ENCODE measurements around the gene ATP6V1G2.

The ATP6V1G2 gene

DNA sequence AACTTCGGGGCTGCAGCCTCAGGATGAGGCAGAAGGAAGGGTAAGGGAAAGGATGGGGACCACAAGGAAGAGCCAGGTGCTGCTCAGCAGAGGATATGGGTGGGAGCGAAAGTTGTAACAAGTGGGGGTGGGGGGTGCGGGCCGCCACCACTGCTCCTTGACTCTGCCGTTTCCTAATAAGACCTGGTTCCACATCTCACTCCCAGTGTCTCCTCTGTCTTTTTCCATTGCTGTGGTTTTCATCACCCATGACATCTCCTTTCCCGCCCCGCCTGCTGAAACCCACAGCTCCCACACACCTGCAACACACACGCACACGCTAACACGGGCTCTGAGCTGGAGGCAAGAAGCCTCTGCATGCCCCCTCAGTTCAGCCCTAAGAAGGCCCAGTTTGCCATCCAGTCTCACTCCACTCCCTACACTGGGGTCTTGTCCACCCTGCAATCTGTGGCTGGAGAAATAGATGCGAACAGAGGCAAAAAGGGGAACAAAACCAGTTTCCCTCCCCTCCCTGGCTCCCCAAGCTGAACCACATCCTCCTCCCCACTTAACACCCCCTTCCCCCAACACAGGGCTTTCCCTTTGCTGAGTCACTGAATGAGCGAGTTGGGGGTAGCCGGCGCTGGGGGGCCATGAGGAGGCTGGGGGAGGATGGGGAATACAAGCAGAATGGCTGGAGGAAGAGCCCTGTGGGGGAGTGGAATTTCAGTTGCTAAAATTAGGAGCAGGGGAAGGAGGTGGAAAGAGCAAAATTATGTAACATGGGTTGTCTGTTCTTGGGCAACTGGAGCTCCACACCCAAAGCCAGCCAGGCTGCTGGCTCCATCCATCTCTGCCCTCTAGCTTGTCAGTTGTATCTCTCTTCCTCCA, 12.5 kb upstream of the ATP6V1G2 start:
- Histone ChIP-seq H3K27me3 (ENCODE audit: insufficient read depth, low read length, poor library complexity) (no peaks in the 10 kb centered on the region), H3K4me3 (ENCODE audit: low read depth in 1 of 2, low read length in 2 of 2) (no peak overlapping the region), H3K36me3 (ENCODE audit: insufficient read depth, low read length) (peaks cover 54% of the 10 kb centered on the region), H2AFZ (ENCODE audit: low read depth, low read length) (no peak overlapping the region), H3K4me1 (ENCODE audit: insufficient read depth, low read length) (no peaks in the 10 kb centered on the region; the same call in 1 of the 2 replicates), H3K9ac (ENCODE audit: low read depth, low read length) (no peak overlapping the region), H3K9me3 (ENCODE audit: insufficient read depth, low read length, severe bottlenecking) (no peaks in the 10 kb centered on the region), H4K20me1 (ENCODE audit: insufficient read depth, low read length) (0 out of 2 replicates have a peak, but pooled peaks cover 4% of the 10 kb centered on the region), H3K79me2 (ENCODE audit: insufficient read depth, low read length) (peaks cover 9% of the 10 kb centered on the region), H3K4me2 (ENCODE audit: insufficient read depth, low read length) (no peak overlapping the region), H3K27ac (ENCODE audit: low read length) (no peak overlapping the region)
- peak; percentile 64 for DNase-seq
- peak; percentile 64 for ATAC-seq (ENCODE audit: insufficient read depth, low read depth)
- TF ChIP-seq, protein P1, sequence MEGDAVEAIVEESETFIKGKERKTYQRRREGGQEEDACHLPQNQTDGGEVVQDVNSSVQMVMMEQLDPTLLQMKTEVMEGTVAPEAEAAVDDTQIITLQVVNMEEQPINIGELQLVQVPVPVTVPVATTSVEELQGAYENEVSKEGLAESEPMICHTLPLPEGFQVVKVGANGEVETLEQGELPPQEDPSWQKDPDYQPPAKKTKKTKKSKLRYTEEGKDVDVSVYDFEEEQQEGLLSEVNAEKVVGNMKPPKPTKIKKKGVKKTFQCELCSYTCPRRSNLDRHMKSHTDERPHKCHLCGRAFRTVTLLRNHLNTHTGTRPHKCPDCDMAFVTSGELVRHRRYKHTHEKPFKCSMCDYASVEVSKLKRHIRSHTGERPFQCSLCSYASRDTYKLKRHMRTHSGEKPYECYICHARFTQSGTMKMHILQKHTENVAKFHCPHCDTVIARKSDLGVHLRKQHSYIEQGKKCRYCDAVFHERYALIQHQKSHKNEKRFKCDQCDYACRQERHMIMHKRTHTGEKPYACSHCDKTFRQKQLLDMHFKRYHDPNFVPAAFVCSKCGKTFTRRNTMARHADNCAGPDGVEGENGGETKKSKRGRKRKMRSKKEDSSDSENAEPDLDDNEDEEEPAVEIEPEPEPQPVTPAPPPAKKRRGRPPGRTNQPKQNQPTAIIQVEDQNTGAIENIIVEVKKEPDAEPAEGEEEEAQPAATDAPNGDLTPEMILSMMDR (IDR thresholded peaks at IDR 0.05; ENCODE audit: borderline replicate concordance, extremely low read depth, low read length, poor library complexity, severe bottlenecking): no peak
- no peak for TF ChIP-seq EZH2 (IDR thresholded peaks at IDR 0.05; ENCODE audit: borderline replicate concordance, low read depth, low read length, severe bottlenecking)

DNA sequence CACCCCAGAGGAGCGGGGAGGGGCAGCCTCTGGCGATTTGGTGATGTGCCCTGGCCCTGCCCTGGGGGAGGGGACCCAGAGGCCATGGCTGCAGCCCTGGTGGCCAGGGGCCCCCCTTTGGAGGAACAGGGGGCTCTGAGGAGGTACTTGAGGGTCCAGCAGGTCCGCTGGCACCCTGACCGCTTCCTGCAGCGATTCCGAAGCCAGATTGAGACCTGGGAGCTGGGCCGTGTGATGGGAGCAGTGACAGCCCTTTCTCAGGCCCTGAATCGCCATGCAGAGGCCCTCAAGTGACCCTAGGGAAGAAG, 11.9 kb upstream of the ATP6V1G2 start:
- DNase-seq (no peak), ATAC-seq (ENCODE audit: insufficient read depth, low read depth) (no peak)
- H3K4me3 ChIP-seq (ENCODE audit: low read depth in 1 of 2, low read length in 2 of 2): no peak overlapping the region
- H3K4me1 ChIP-seq (ENCODE audit: insufficient read depth, low read length): no peaks in the 10 kb centered on the region; the same call in 1 of the 2 replicates
- H3K4me2 ChIP-seq (ENCODE audit: insufficient read depth, low read length): no peak overlapping the region
- no peaks in the 10 kb centered on the region for H3K9me3 ChIP-seq (ENCODE audit: insufficient read depth, low read length, severe bottlenecking)
- no peaks in the 10 kb centered on the region for H3K27me3 ChIP-seq (ENCODE audit: insufficient read depth, low read length, poor library complexity)
- peaks cover 54% of the 10 kb centered on the region for H3K36me3 ChIP-seq (ENCODE audit: insufficient read depth, low read length)
- H2AFZ ChIP-seq (ENCODE audit: low read depth, low read length): no peak overlapping the region
- H4K20me1 ChIP-seq (ENCODE audit: insufficient read depth, low read length): 0 out of 2 replicates have a peak, but pooled peaks cover 4% of the 10 kb centered on the region
- no peak overlapping the region for H3K9ac ChIP-seq (ENCODE audit: low read depth, low read length)
- peaks cover 9% of the 10 kb centered on the region for H3K79me2 ChIP-seq (ENCODE audit: insufficient read depth, low read length)
- H3K27ac ChIP-seq (ENCODE audit: low read length): no peak overlapping the region
- TF ChIP-seq, protein P1 (IDR thresholded peaks at IDR 0.05; ENCODE audit: borderline replicate concordance, extremely low read depth, low read length, poor library complexity, severe bottlenecking): no peak
- TF ChIP-seq EZH2 (IDR thresholded peaks at IDR 0.05; ENCODE audit: borderline replicate concordance, low read depth, low read length, severe bottlenecking): no peak

DNA sequence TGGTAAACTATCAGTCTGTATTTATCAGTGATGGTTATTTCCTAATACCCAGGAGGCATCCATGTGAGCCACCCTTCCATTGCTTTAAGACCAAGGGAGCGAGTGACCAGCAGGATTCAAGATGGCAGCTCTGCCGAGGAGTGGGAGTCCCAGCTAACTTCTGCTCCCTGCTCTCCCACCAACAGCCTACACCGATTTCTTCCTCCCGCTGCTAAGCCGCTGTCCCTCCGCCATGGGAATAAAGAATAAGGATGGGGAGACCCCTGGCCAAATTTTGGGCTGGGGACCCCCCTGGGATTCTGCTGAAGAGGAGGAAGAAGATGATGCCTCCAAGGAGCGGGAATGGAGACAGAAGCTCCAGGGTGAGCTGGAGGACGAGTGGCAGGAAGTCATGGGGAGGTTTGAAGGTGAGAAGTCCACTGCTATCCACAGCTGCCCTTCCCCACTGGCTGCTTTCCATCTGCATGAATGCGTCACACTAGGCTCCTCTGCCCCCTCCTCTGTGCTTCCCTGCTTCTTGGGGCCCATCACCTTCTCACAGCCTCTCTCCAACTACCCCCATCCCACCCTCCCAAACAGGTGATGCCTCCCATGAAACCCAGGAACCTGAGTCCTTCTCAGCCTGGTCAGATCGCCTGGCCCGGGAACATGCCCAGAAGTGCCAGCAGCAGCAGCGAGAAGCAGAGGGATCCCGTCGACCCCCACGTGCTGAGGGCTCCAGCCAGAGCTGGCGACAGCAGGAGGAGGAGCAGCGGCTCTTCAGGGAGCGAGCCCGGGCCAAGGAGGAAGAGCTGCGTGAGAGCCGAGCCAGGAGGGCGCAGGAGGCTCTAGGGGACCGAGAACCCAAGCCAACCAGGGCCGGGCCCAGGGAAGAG, 11.3 kb upstream of the ATP6V1G2 start:
- H3K9ac ChIP-seq (ENCODE audit: low read depth, low read length): no peak overlapping the region
- no peak for ATAC-seq (ENCODE audit: insufficient read depth, low read depth)
- H3K4me2 ChIP-seq (ENCODE audit: insufficient read depth, low read length): no peak overlapping the region
- H4K20me1 ChIP-seq (ENCODE audit: insufficient read depth, low read length): 0 out of 2 replicates have a peak, but pooled peaks cover 4% of the 10 kb centered on the region
- H3K79me2 ChIP-seq (ENCODE audit: insufficient read depth, low read length): peaks cover 9% of the 10 kb centered on the region
- H3K36me3 ChIP-seq (ENCODE audit: insufficient read depth, low read length): peaks cover 54% of the 10 kb centered on the region
- H3K9me3 ChIP-seq (ENCODE audit: insufficient read depth, low read length, severe bottlenecking): no peaks in the 10 kb centered on the region
- TF ChIP-seq EZH2 (IDR thresholded peaks at IDR 0.05; ENCODE audit: borderline replicate concordance, low read depth, low read length, severe bottlenecking): no peak
- TF ChIP-seq, protein P1 (IDR thresholded peaks at IDR 0.05; ENCODE audit: borderline replicate concordance, extremely low read depth, low read length, poor library complexity, severe bottlenecking): no peak
- H2AFZ ChIP-seq (ENCODE audit: low read depth, low read length): no peak overlapping the region
- no peak for DNase-seq
- H3K4me3 ChIP-seq (ENCODE audit: low read depth in 1 of 2, low read length in 2 of 2): no peak overlapping the region
- no peaks in the 10 kb centered on the region for H3K27me3 ChIP-seq (ENCODE audit: insufficient read depth, low read length, poor library complexity)
- no peak overlapping the region for H3K27ac ChIP-seq (ENCODE audit: low read length)
- no peaks in the 10 kb centered on the region; the same call in 1 of the 2 replicates for H3K4me1 ChIP-seq (ENCODE audit: insufficient read depth, low read length)

All from DND-41 (cell line).